Measurements from ENCODE around the gene COL24A1.
A peak's percentile ranks its signal among the peaks of the same experiment; 100 is the strongest.

The COL24A1 gene

GRCh38 chr1:86169625-86170024 is 13.1 kb upstream of the COL24A1 start:
- DNase-seq (no peak), ATAC-seq (no peak)
- Mint-ChIP-seq H3K9me3 (peaks cover 6 to 22% of the 10 kb centered on the region in 2 donors), H3K27ac (no peak overlapping the region), H3K4me1 (no peaks in the 10 kb centered on the region), H3K4me3 (no peak overlapping the region), H3K27me3 (no peaks in the 10 kb centered on the region)

GRCh38 chr1:86159800-86160199 is 3.2 kb upstream of the COL24A1 start:
- peaks cover 16% of the 10 kb centered on the region for H3K4me1 Mint-ChIP-seq
- no peak overlapping the region for H3K4me3 Mint-ChIP-seq
- ATAC-seq (no peak), DNase-seq (no peak)
- H3K27ac Mint-ChIP-seq = no peak overlapping the region
- H3K9me3 Mint-ChIP-seq = peaks cover 0 to 2% of the 10 kb centered on the region in 2 donors
- peaks cover 31% of the 10 kb centered on the region for H3K27me3 Mint-ChIP-seq

- Mint-ChIP-seq H3K9me3 (no peaks in the 10 kb centered on the region), H3K27ac (peak overlapping the region in 1 of 2 donors; percentile 42), H3K4me3 (peak overlapping the region; percentile 34 to 60), H3K4me1 (peaks cover 16% of the 10 kb centered on the region), H3K27me3 (peaks cover 39% of the 10 kb centered on the region)
- ATAC-seq (peak; percentile 31), DNase-seq (no peak)
These were observed 586 bp downstream of the COL24A1 start for GRCh38 chr1:86155807-86156565.

- peaks cover 16% of the 10 kb centered on the region for H3K4me1 Mint-ChIP-seq
- H3K27ac Mint-ChIP-seq = no peak overlapping the region
- H3K4me3 Mint-ChIP-seq = no peak overlapping the region
- peak; percentile 28 for ATAC-seq
- peaks cover 39% of the 10 kb centered on the region for H3K27me3 Mint-ChIP-seq
- peak in 1 of 2 donors; percentile 1 for DNase-seq
- H3K9me3 Mint-ChIP-seq = no peaks in the 10 kb centered on the region
These were observed 1.3 kb downstream of the COL24A1 start for GRCh38 chr1:86155051-86155806.

- ATAC-seq (no peak), DNase-seq (no peak)
- Mint-ChIP-seq H3K4me1 (peaks cover 16% of the 10 kb centered on the region), H3K4me3 (no peak overlapping the region), H3K27ac (no peak overlapping the region), H3K27me3 (peaks cover 39% of the 10 kb centered on the region), H3K9me3 (no peaks in the 10 kb centered on the region)
These were observed 2.0 kb downstream of the COL24A1 start for GRCh38 chr1:86154571-86155050.

GRCh38 chr1:86153836-86154235 is 2.7 kb downstream of the COL24A1 start:
- H3K27ac Mint-ChIP-seq = no peak overlapping the region
- DNase-seq (no peak), ATAC-seq (no peak)
- no peaks in the 10 kb centered on the region for H3K9me3 Mint-ChIP-seq
- H3K4me3 Mint-ChIP-seq = no peak overlapping the region
- peaks cover 16% of the 10 kb centered on the region for H3K4me1 Mint-ChIP-seq
- H3K27me3 Mint-ChIP-seq = peaks cover 39% of the 10 kb centered on the region

GRCh38 chr1:86152887-86153286 is 3.7 kb downstream of the COL24A1 start:
- no peaks in the 10 kb centered on the region for H3K9me3 Mint-ChIP-seq
- H3K27ac Mint-ChIP-seq = no peak overlapping the region
- ATAC-seq (no peak), DNase-seq (no peak)
- H3K27me3 Mint-ChIP-seq = peaks cover 39% of the 10 kb centered on the region
- peaks cover 16% of the 10 kb centered on the region for H3K4me1 Mint-ChIP-seq
- no peak overlapping the region for H3K4me3 Mint-ChIP-seq

GRCh38 chr1:86151427-86151826 is 5.1 kb downstream of the COL24A1 start:
- peaks cover 15% of the 10 kb centered on the region for H3K4me1 Mint-ChIP-seq
- H3K4me3 Mint-ChIP-seq = no peak overlapping the region
- H3K9me3 Mint-ChIP-seq = no peaks in the 10 kb centered on the region
- no peak overlapping the region for H3K27ac Mint-ChIP-seq
- DNase-seq (no peak), ATAC-seq (no peak)
- peaks cover 24% of the 10 kb centered on the region for H3K27me3 Mint-ChIP-seq

GRCh38 chr1:86150553-86151055 is 6.0 kb downstream of the COL24A1 start:
- H3K9me3 Mint-ChIP-seq = no peaks in the 10 kb centered on the region
- ATAC-seq (no peak), DNase-seq (no peak)
- peaks cover 16% of the 10 kb centered on the region for H3K27me3 Mint-ChIP-seq
- no peak overlapping the region for H3K4me3 Mint-ChIP-seq
- no peak overlapping the region for H3K27ac Mint-ChIP-seq
- H3K4me1 Mint-ChIP-seq = peaks cover 7% of the 10 kb centered on the region

- Mint-ChIP-seq H3K27ac (no peak overlapping the region), H3K27me3 (peaks cover 6% of the 10 kb centered on the region), H3K4me1 (no peaks in the 10 kb centered on the region), H3K9me3 (no peaks in the 10 kb centered on the region), H3K4me3 (no peak overlapping the region)
- DNase-seq (no peak), ATAC-seq (no peak)
These were observed 7.0 kb downstream of the COL24A1 start for GRCh38 chr1:86149591-86149990.

- Mint-ChIP-seq H3K27ac (no peak overlapping the region), H3K4me3 (no peak overlapping the region), H3K4me1 (no peaks in the 10 kb centered on the region), H3K27me3 (no peaks in the 10 kb centered on the region), H3K9me3 (no peaks in the 10 kb centered on the region)
- DNase-seq (no peak), ATAC-seq (no peak)
These were observed 8.8 kb downstream of the COL24A1 start for GRCh38 chr1:86147755-86148154.

- Mint-ChIP-seq H3K27me3 (no peaks in the 10 kb centered on the region), H3K9me3 (no peaks in the 10 kb centered on the region), H3K27ac (no peak overlapping the region), H3K4me3 (no peak overlapping the region), H3K4me1 (no peaks in the 10 kb centered on the region)
- ATAC-seq = no peak
- DNase-seq = no peak
These were observed 10.0 kb downstream of the COL24A1 start for GRCh38 chr1:86146566-86146965.

GRCh38 chr1:86140281-86140880 is 16.2 kb downstream of the COL24A1 start:
- no peaks in the 10 kb centered on the region for H3K27me3 Mint-ChIP-seq
- no peak overlapping the region for H3K4me3 Mint-ChIP-seq
- H3K4me1 Mint-ChIP-seq = no peaks in the 10 kb centered on the region
- no peak overlapping the region for H3K27ac Mint-ChIP-seq
- no peak for ATAC-seq
- DNase-seq = no peak
- peaks cover 0 to 12% of the 10 kb centered on the region in 2 donors for H3K9me3 Mint-ChIP-seq

- H3K27me3 Mint-ChIP-seq = no peaks in the 10 kb centered on the region
- H3K27ac Mint-ChIP-seq = peak overlapping the region in 1 of 2 donors; percentile 13
- H3K9me3 Mint-ChIP-seq = peaks cover 0 to 12% of the 10 kb centered on the region in 2 donors
- H3K4me1 Mint-ChIP-seq = no peaks in the 10 kb centered on the region
- H3K4me3 Mint-ChIP-seq = no peak overlapping the region
- DNase-seq (no peak), ATAC-seq (no peak)
These were observed 17.8 kb downstream of the COL24A1 start for GRCh38 chr1:86138746-86139145.

- Mint-ChIP-seq H3K27me3 (no peaks in the 10 kb centered on the region), H3K9me3 (peaks cover 0 to 12% of the 10 kb centered on the region in 2 donors), H3K4me3 (no peak overlapping the region), H3K27ac (no peak overlapping the region), H3K4me1 (no peaks in the 10 kb centered on the region)
- ATAC-seq = no peak
- DNase-seq = no peak
These were observed 19.1 kb downstream of the COL24A1 start for GRCh38 chr1:86137436-86137835.

Data from stimulated activated naive CD8-positive, alpha-beta T cell treated with anti-CD3 and anti-CD28 coated beads, Interleukin-15, amount 100 ng/mL, for 72 hours (primary cell).